ENCODE measurements around the gene COPS3. TPM values are rescaled to one million over a fixed set of nuclear protein-coding genes. Genes with fewer than 3 reads are reported as not detected.

COPS3 gene
- total RNA-seq, 1 experiment from 2014 or later: 87.6 TPM

GRCh38 chr17:17253406-17253805 lies 27.6 kb downstream of the COPS3 start:
- Histone ChIP-seq H3K9me3 (ENCODE audit: insufficient read depth, low read depth) (no peaks in the 10 kb centered on the region), H3K4me3 (no peak overlapping the region), H3K79me2 (ENCODE audit: low read depth) (no peaks in the 10 kb centered on the region), H3K27me3 (ENCODE audit: insufficient read depth, low read depth) (no peaks in the 10 kb centered on the region), H3K9me2 (ENCODE audit: insufficient read depth) (no peaks in the 10 kb centered on the region), H3K4me2 (no peak overlapping the region), H4K20me1 (ENCODE audit: insufficient read depth) (peaks cover 10% of the 10 kb centered on the region; the same call in 1 of the 2 replicates), H3F3A (ENCODE audit: insufficient read depth, low read depth) (peaks cover 16% of the 10 kb centered on the region), H2AFZ (no peak overlapping the region), H3K4me1 (replicated peaks; ENCODE audit: insufficient read depth) (no peaks in the 10 kb centered on the region), H3K27ac (no peak overlapping the region), H3K36me3 (ENCODE audit: low read depth) (peaks cover 39% of the 10 kb centered on the region)
- DNase-seq: no peak
- ChIA-PET CTCF (interaction anchor here (0.6 kb wide), 2 partner anchors 14 to 565 kb away, joined by 3 to 11 read pairs; no protein-coding TSS in a partner anchor), POLR2A (ENCODE audit: unreplicated experiment) (no interaction called here)
- BruUV-seq (replicated peaks): no TSS peak
- TF ChIP-seq EZH2 (IDR thresholded peaks at IDR 0.05; ENCODE audit: low read depth): no peak
- no peak for TF ChIP-seq CTCF (conservative IDR thresholded peaks at IDR 0.05)
- intact Hi-C loops (cut with micrococcal nuclease; ENCODE audit: unreplicated experiment): no loop called here

- no peaks in the 10 kb centered on the region for H3K27me3 ChIP-seq (ENCODE audit: insufficient read depth, low read depth)
- BruUV-seq (replicated peaks): no TSS peak
- no peaks in the 10 kb centered on the region for H3K9me2 ChIP-seq (ENCODE audit: insufficient read depth)
- H3K36me3 ChIP-seq (ENCODE audit: low read depth): peaks cover 40% of the 10 kb centered on the region
- intact Hi-C loops (cut with micrococcal nuclease; ENCODE audit: unreplicated experiment): no loop called here
- no peak overlapping the region for H3K27ac ChIP-seq
- no peaks in the 10 kb centered on the region for H3K79me2 ChIP-seq (ENCODE audit: low read depth)
- H3K9me3 ChIP-seq (ENCODE audit: insufficient read depth, low read depth): no peaks in the 10 kb centered on the region
- no peaks in the 10 kb centered on the region for H3K4me1 ChIP-seq (replicated peaks; ENCODE audit: insufficient read depth)
- H3K4me2 ChIP-seq: no peak overlapping the region
- DNase-seq: no peak
- ChIA-PET CTCF (no interaction called here), POLR2A (ENCODE audit: unreplicated experiment) (no interaction called here)
- TF ChIP-seq CTCF (conservative IDR thresholded peaks at IDR 0.05) (no peak), EZH2 (IDR thresholded peaks at IDR 0.05; ENCODE audit: low read depth) (no peak)
- no peak overlapping the region for H3K4me3 ChIP-seq
- H2AFZ ChIP-seq: no peak overlapping the region
- H3F3A ChIP-seq (ENCODE audit: insufficient read depth, low read depth): peaks cover 11% of the 10 kb centered on the region
- H4K20me1 ChIP-seq (ENCODE audit: insufficient read depth): peaks cover 10% of the 10 kb centered on the region; the same call in 1 of the 2 replicates
Observed at GRCh38 chr17:17252149-17252661, 28.8 kb downstream of the COPS3 start.

- Histone ChIP-seq H3K36me3 (ENCODE audit: low read depth) (peaks cover 34% of the 10 kb centered on the region), H2AFZ (no peak overlapping the region), H3K79me2 (ENCODE audit: low read depth) (no peaks in the 10 kb centered on the region), H3K4me3 (no peak overlapping the region), H3K9me3 (ENCODE audit: insufficient read depth, low read depth) (no peaks in the 10 kb centered on the region), H3K4me1 (replicated peaks; ENCODE audit: insufficient read depth) (no peaks in the 10 kb centered on the region), H3K9me2 (ENCODE audit: insufficient read depth) (no peaks in the 10 kb centered on the region), H3F3A (ENCODE audit: insufficient read depth, low read depth) (peaks cover 19% of the 10 kb centered on the region), H3K27me3 (ENCODE audit: insufficient read depth, low read depth) (no peaks in the 10 kb centered on the region), H3K27ac (no peak overlapping the region), H4K20me1 (ENCODE audit: insufficient read depth) (peaks cover 12% of the 10 kb centered on the region; the same call in 1 of the 2 replicates), H3K4me2 (no peak overlapping the region)
- no TSS peak for BruUV-seq (replicated peaks)
- no peak for TF ChIP-seq EZH2 (IDR thresholded peaks at IDR 0.05; ENCODE audit: low read depth)
- no peak for TF ChIP-seq CTCF (conservative IDR thresholded peaks at IDR 0.05)
- CTCF ChIA-PET: interaction anchor here (0.5 kb wide), 1 partner anchor 22 kb away, joined by 3 read pairs; no protein-coding TSS in a partner anchor
- POLR2A ChIA-PET (ENCODE audit: unreplicated experiment): no interaction called here
- no peak for DNase-seq
- intact Hi-C loops (cut with micrococcal nuclease; ENCODE audit: unreplicated experiment): no loop called here
Observed at GRCh38 chr17:17246879-17247278, 34.2 kb downstream of the COPS3 start.
